K562 (cell line): Measurements from ENCODE around the gene CFL1. TPM values are rescaled to one million over a fixed set of nuclear protein-coding genes. Genes with fewer than 3 reads are reported as not detected.

ENCODE experiments used
- AFF1 ChIP-seq, 2 experiments: fragments of 450-650 bp; IDR thresholded peaks; 2 replicates each; pipeline ENCODE4 v1.6.1; 2018; ENCODE audit warnings: mild to moderate bottlenecking in 2 of 2, low read depth in 1 of 2; ENCODE audit not compliant: partially characterized antibody in 2 of 2
- ATF7 ChIP-seq: fragments of 450-650 bp; IDR thresholded peaks from 2 replicates; pipeline ENCODE4 v1.7.1; 2014; ENCODE audit warnings: mild to moderate bottlenecking, moderate library complexity
- CHD1 ChIP-seq: fragments of 200-600 bp; sonication (generic); IDR thresholded peaks from one replicate; pipeline ENCODE4 v1.6.1; 2012; ENCODE audit warnings: mild to moderate bottlenecking, moderate library complexity, low read length, inconsistent platforms
- CHD2 ChIP-seq: IDR thresholded peaks from 2 replicates; pipeline ENCODE4 v1.6.1; 2011; ENCODE audit warnings: low read depth, low read length
- CTBP1 ChIP-seq: fragments of 450-650 bp; IDR thresholded peaks from 2 replicates; pipeline ENCODE4 v1.6.1; 2016; ENCODE audit warnings: borderline replicate concordance
- HINFP ChIP-seq: fragments of 450-650 bp; conservative IDR thresholded peaks from 2 replicates; pipeline ENCODE4 v1.6.1; 2016; ENCODE audit warnings: missing genetic modification characterization, low read depth, mild to moderate bottlenecking, control low read depth, missing compliant biosample characterization
- HMG20A ChIP-seq: fragments of 450-650 bp; formaldehyde crosslinking; conservative IDR thresholded peaks from 2 replicates; pipeline ENCODE4 v1.4.0; 2020; ENCODE audit warnings: mild to moderate bottlenecking, mixed read lengths
- HNRNPK ChIP-seq: fragments of 200-400 bp; formaldehyde crosslinking; IDR thresholded peaks from one replicate; pipeline ENCODE4 v1.6.1; 2018; ENCODE audit warnings: mild to moderate bottlenecking, low read depth, low read length; ENCODE audit not compliant: poor library complexity, severe bottlenecking
- ILF3 ChIP-seq: fragments of 450-650 bp; IDR thresholded peaks from 2 replicates; pipeline ENCODE4 v1.6.1; 2018; ENCODE audit warnings: antibody characterized with exemption, mild to moderate bottlenecking, moderate library complexity, borderline replicate concordance
- KLF16 ChIP-seq: IDR thresholded peaks from 2 replicates; pipeline ENCODE4 v1.6.1; 2016; ENCODE audit warnings: antibody characterized with exemption
- MLLT1 ChIP-seq, 2 experiments: fragments of 450-650 bp; IDR thresholded peaks; 2 replicates each; pipeline ENCODE4 v1.6.1; 2016
- MTA1 ChIP-seq: fragments of 450-650 bp; IDR thresholded peaks from 2 replicates; pipeline ENCODE4 v1.6.1; 2017; ENCODE audit warnings: borderline replicate concordance
- MTA3 ChIP-seq: fragments of 450-650 bp; formaldehyde crosslinking; IDR thresholded peaks from 2 replicates; pipeline ENCODE4 v1.6.1; 2017; ENCODE audit warnings: mild to moderate bottlenecking, borderline replicate concordance
- NR3C1 ChIP-seq: sonication (generic); formaldehyde crosslinking; IDR thresholded peaks from 2 replicates; pipeline ENCODE4 v1.8.1; 2022; ENCODE audit warnings: missing genetic modification reagents
- POLR2G ChIP-seq: fragments of 200-400 bp; formaldehyde crosslinking; IDR thresholded peaks from 2 replicates; pipeline ENCODE4 v1.6.1; 2017; ENCODE audit warnings: low read depth, mild to moderate bottlenecking, antibody characterized with exemption, low read length, moderate library complexity
- TCF7 ChIP-seq: sonication (generic); IDR thresholded peaks from 2 replicates; pipeline ENCODE4 v1.6.1; 2016; ENCODE audit warnings: antibody characterized with exemption, borderline replicate concordance
- XRCC3 ChIP-seq: fragments of 450-650 bp; IDR thresholded peaks from 2 replicates; pipeline ENCODE4 v1.6.1; 2017; ENCODE audit warnings: mild to moderate bottlenecking, moderate library complexity
- YBX1 ChIP-seq: fragments of 450-650 bp; IDR thresholded peaks from 2 replicates; pipeline ENCODE4 v1.7.1; 2016; ENCODE audit warnings: mild to moderate bottlenecking
- ZNF512 ChIP-seq: IDR thresholded peaks from 2 replicates; pipeline ENCODE4 v1.6.1; 2016; ENCODE audit warnings: missing genetic modification characterization, missing compliant biosample characterization
- ZNF740 ChIP-seq, 3 experiments: fragments of 200-800 bp in 1 of 3; sonication (Bioruptor generic) in 1 of 3; sonication (generic) in 1 of 3; formaldehyde crosslinking in 1 of 3; IDR thresholded peaks; 2 replicates each; pipeline versions ENCODE4 v1.6.1 to v1.8.0; 2016 to 2022; ENCODE audit warnings: mild to moderate bottlenecking in 2 of 3, missing compliant biosample characterization in 2 of 3, missing genetic modification characterization in 2 of 3, missing genetic modification reagents in 1 of 3
- polyA plus RNA-seq, 8 experiments: library from polyadenylated mRNA; depleted of rRNA in 4 of 8; stranded (reverse) in 5 of 8; unstranded in 3 of 8; fragments of >200 nt; fragmentation: Nextera tagmentation in 2 of 8; fragmentation: Illumina TruSeq in 1 of 8; extraction: Ambion mirVana in 2 of 8; extraction: Trizol in 1 of 8; gene quantifications; 2 replicates each; pipeline versions ENCODE4 v1.2.1 to v1.2.3, GENCODE V29; 2011 to 2014; ENCODE audit warnings: inconsistent platforms in 1 of 8, missing spikeins in 1 of 8
- total RNA-seq, 7 experiments: library from RNA; depleted of rRNA in 6 of 7; stranded (reverse); fragments of >200 nt in 6 of 7; fragmentation: Illumina TruSeq in 2 of 7; extraction: Trizol in 2 of 7; gene quantifications; 2 replicates each; pipeline versions ENCODE4 v1.2.1 to v1.2.3, GENCODE V29; 2011 to 2021; ENCODE audit warnings: low replicate concordance in 1 of 7

CFL1 gene
- total and polyA plus RNA-seq, 9 of the 15 experiments (the other 6 are each of a cell fraction or from before 2014, with no cell fraction given) = 105 to 1,101 (median 859) TPM

GRCh38 chr11:65859812-65860277 is 1.9 kb upstream of the CFL1 start (continued):
- TF ChIP-seq ZNF512 (tag) (no peak), MTA3 (no peak), NR3C1 (CRISPR knock-in tag) (no peak), CTBP1 (no peak), POLR2G (no peak), TCF7 (no peak), YBX1 (no peak), HMG20A (CRISPR knock-in tag) (no peak), MLLT1 (IDR thresholded peaks at IDR 0.05) (peak; percentile 88 to 95), HINFP (no peak), CHD2 (no peak), ZNF740 (CRISPR knock-in tag; IDR thresholded peaks at IDR 0.05) (0 out of 2 replicates have a peak, but pooled peaks have one; percentile 9), ZNF740 (tag; IDR thresholded peaks at IDR 0.05) (no peak), ILF3 (no peak), CHD1 (peak; percentile 99), AFF1 (IDR thresholded peaks at IDR 0.05; ENCODE audit: low read depth in 1 of 2, partially characterized antibody in 2 of 2) (peak in 1 of 2 experiments; percentile 93), KLF16 (no peak), MTA1 (no peak), HNRNPK (no peak), XRCC3 (no peak), ATF7 (no peak)
